GM23338 (cell line): ENCODE results near the gene ACSBG1. TPM values are rescaled to one million over a fixed set of nuclear protein-coding genes. Genes with fewer than 3 reads are reported as not detected.
A peak's percentile ranks its signal among the peaks of the same experiment; 100 is the strongest.

Source experiments
- ATAC-seq: fragments of 200-7000 bp; cut with Tn5 transposase; 3 replicates; pipeline ENCODE4 v1.9.1; 2020
- DNase-seq: peaks from one replicate; pipeline ENCODE4 v3.0.0-alpha.2; 2015; ENCODE audit warnings: low spot score
- H2AFZ ChIP-seq: fragments of 200-600 bp; sonication (generic); 2 replicates; pipeline ENCODE4 v1.8.0; 2016; ENCODE audit warnings: antibody characterized with exemption, mild to moderate bottlenecking, moderate library complexity
- H3F3A ChIP-seq: fragments of 200-600 bp; sonication (generic); replicated peaks from 2 replicates; pipeline ENCODE4 v1.8.0; 2017; ENCODE audit warnings: antibody characterized with exemption, mixed run types, low read depth
- H3K27ac ChIP-seq: fragments of 200-600 bp; sonication (generic); 2 replicates; pipeline ENCODE4 v1.6.1; 2016; ENCODE audit warnings: low read depth
- H3K27me3 ChIP-seq: fragments of 200-600 bp; sonication (generic); 2 replicates; pipeline ENCODE4 v1.8.0; 2016; ENCODE audit warnings: mild to moderate bottlenecking, mixed run types, moderate library complexity; ENCODE audit not compliant: insufficient read depth
- H3K36me3 ChIP-seq: fragments of 200-600 bp; sonication (generic); 2 replicates; pipeline ENCODE4 v1.8.0; 2016; ENCODE audit warnings: mild to moderate bottlenecking; ENCODE audit not compliant: insufficient read depth
- H3K4me1 ChIP-seq: fragments of 200-600 bp; sonication (generic); 2 replicates; pipeline ENCODE4 v1.8.0; 2016; ENCODE audit warnings: mild to moderate bottlenecking, moderate library complexity; ENCODE audit not compliant: insufficient read depth
- H3K4me2 ChIP-seq: fragments of 200-600 bp; sonication (generic); 2 replicates; pipeline ENCODE4 v1.7.1; 2017; ENCODE audit warnings: mixed run types
- H3K4me3 ChIP-seq: fragments of 200-600 bp; sonication (generic); 2 replicates; pipeline ENCODE4 v1.6.1; 2016; ENCODE audit warnings: mixed run types
- H3K79me2 ChIP-seq: fragments of 200-600 bp; sonication (generic); replicated peaks from 2 replicates; pipeline ENCODE4 v1.8.0; 2017; ENCODE audit warnings: mild to moderate bottlenecking; ENCODE audit not compliant: insufficient read depth
- H3K9me2 ChIP-seq: fragments of 200-600 bp; sonication (generic); 2 replicates; pipeline ENCODE4 v1.8.0; 2017; ENCODE audit not compliant: insufficient read depth
- H4K20me1 ChIP-seq: fragments of 200-600 bp; sonication (generic); replicated peaks from 2 replicates; pipeline ENCODE4 v1.8.0; 2017; ENCODE audit warnings: mild to moderate bottlenecking; ENCODE audit not compliant: insufficient read depth
- H3K27ac Mint-ChIP-seq: 2 replicates; pipeline ENCODE4 v1.8.0; 2020; ENCODE audit warnings: inconsistent platforms, mild to moderate bottlenecking, moderate library complexity, mixed read lengths
- H3K27me3 Mint-ChIP-seq: 3 replicates; pipeline ENCODE4 v1.8.0; 2022; ENCODE audit warnings: low read depth, mild to moderate bottlenecking, moderate library complexity, mixed read lengths, inconsistent platforms; ENCODE audit not compliant: insufficient read depth, poor library complexity
- H3K36me3 Mint-ChIP-seq: 3 replicates; pipeline ENCODE4 v1.8.0; 2021; ENCODE audit warnings: low read depth, mild to moderate bottlenecking, inconsistent platforms, moderate library complexity, mixed read lengths
- H3K4me1 Mint-ChIP-seq: 3 replicates; pipeline ENCODE4 v1.8.0; 2020; ENCODE audit warnings: mild to moderate bottlenecking, inconsistent platforms, mixed read lengths
- H3K4me3 Mint-ChIP-seq: 3 replicates; pipeline ENCODE4 v1.8.0; 2021; ENCODE audit warnings: moderate library complexity, mild to moderate bottlenecking, inconsistent platforms, mixed read lengths
- H3K9me3 Mint-ChIP-seq: 3 replicates; pipeline ENCODE4 v1.8.0; 2020; ENCODE audit warnings: moderate library complexity, mild to moderate bottlenecking, inconsistent platforms, mixed read lengths
- CREB1 ChIP-seq: fragments of 250-450 bp; sonication (Bioruptor Pico); IDR thresholded peaks from 2 replicates; pipeline ENCODE4 v1.5.0; 2020; ENCODE audit warnings: low read depth, mild to moderate bottlenecking, moderate library complexity
- ETS1 ChIP-seq: IDR thresholded peaks from 2 replicates; pipeline ENCODE4 v1.6.1; 2016; ENCODE audit warnings: antibody characterized with exemption
- EZH2 ChIP-seq: fragments of 200-600 bp; sonication (generic); IDR thresholded peaks from one replicate; pipeline ENCODE4 v1.8.0; 2017; ENCODE audit warnings: antibody characterized with exemption, mild to moderate bottlenecking, low read depth; ENCODE audit not compliant: unreplicated experiment
- EZH2phosphoT487 ChIP-seq: fragments of 200-600 bp; sonication (generic); IDR thresholded peaks from one replicate; pipeline ENCODE4 v1.8.1; 2018; ENCODE audit warnings: antibody characterized with exemption; ENCODE audit not compliant: unreplicated experiment
- JUNB ChIP-seq: IDR thresholded peaks from one replicate; pipeline ENCODE4 v1.6.1; 2016; ENCODE audit warnings: antibody characterized with exemption; ENCODE audit not compliant: unreplicated experiment
- NANOG ChIP-seq: IDR thresholded peaks from 2 replicates; pipeline ENCODE4 v1.6.1; 2016; ENCODE audit warnings: antibody characterized with exemption, borderline replicate concordance
- POLR2AphosphoS5 ChIP-seq: IDR thresholded peaks from 2 replicates; pipeline ENCODE4 v1.6.1; 2016; ENCODE audit warnings: antibody characterized with exemption, low read depth
- REST ChIP-seq: IDR thresholded peaks from one replicate; pipeline ENCODE4 v1.6.1; 2018; ENCODE audit warnings: antibody characterized with exemption; ENCODE audit not compliant: unreplicated experiment
- STAT1 ChIP-seq: IDR thresholded peaks from one replicate; pipeline ENCODE4 v1.6.1; 2016; ENCODE audit warnings: antibody characterized with exemption; ENCODE audit not compliant: unreplicated experiment
- ZNF114 ChIP-seq: fragments of 250-450 bp; sonication (Bioruptor Pico); IDR thresholded peaks from 2 replicates; pipeline ENCODE4 v1.5.0; 2020; ENCODE audit warnings: mild to moderate bottlenecking, moderate library complexity
- ZNF331 ChIP-seq: fragments of 250-450 bp; sonication (Bioruptor Pico); IDR thresholded peaks from 2 replicates; pipeline ENCODE4 v1.5.0; 2020; ENCODE audit warnings: low read depth, mild to moderate bottlenecking, moderate library complexity
- ZNF462 ChIP-seq: fragments of 250-450 bp; sonication (Bioruptor Pico); IDR thresholded peaks from 2 replicates; pipeline ENCODE4 v1.5.0; 2020; ENCODE audit warnings: mild to moderate bottlenecking, moderate library complexity
- polyA plus RNA-seq: library from polyadenylated mRNA; unstranded; fragments of >200 nt; fragmentation: Nextera tagmentation; extraction: Ambion mirVana; gene quantifications from 2 replicates; pipeline ENCODE4 v1.2.1, GENCODE V29; 2016
- total RNA-seq: library from RNA; depleted of rRNA; stranded (reverse); fragments of >200 nt; shearing (Covaris generic); gene quantifications from 2 replicates; pipeline ENCODE4 v1.2.3, GENCODE V29; 2014
- TF ChIP-seq, protein P1 (sequence below), 2 experiments: fragments of 200-600 bp in 1 of 2; sonication (generic) in 1 of 2; conservative IDR thresholded peaks; 2 replicates each; pipeline versions ENCODE4 v1.5.1 to v1.6.1; 2016 to 2017; ENCODE audit warnings: antibody characterized with exemption in 2 of 2, low read depth in 2 of 2, mild to moderate bottlenecking in 2 of 2, moderate library complexity in 1 of 2

The ACSBG1 gene
- total and polyA plus RNA-seq, 2 experiments from 2014 or later = 1.9 to 10.0 TPM

- Histone ChIP-seq H3K36me3 (peaks cover 8% of the 10 kb centered on the region; the same call in 1 of the 2 replicates), H3F3A (no peaks in the 10 kb centered on the region), H3K79me2 (peaks cover 21% of the 10 kb centered on the region), H3K4me1 (peaks cover 26% of the 10 kb centered on the region), H3K4me3 (peak overlapping the region; percentile 9; the same call in 1 of the 2 replicates), H4K20me1 (peaks cover 6% of the 10 kb centered on the region), H3K27me3 (no peaks in the 10 kb centered on the region), H3K9me2 (no peaks in the 10 kb centered on the region), H2AFZ (no peak overlapping the region), H3K27ac (peak overlapping the region; percentile 15; the same call in 1 of the 2 replicates), H3K4me2 (peak overlapping the region; percentile 59)
- Mint-ChIP-seq H3K9me3 (no peaks in the 10 kb centered on the region; the same call in 2 of the 3 replicates), H3K27ac (peak overlapping the region; percentile 39; the same call in 1 of the 2 replicates), H3K27me3 (peaks cover 3% of the 10 kb centered on the region), H3K36me3 (peaks cover 6% of the 10 kb centered on the region; the same call in 2 of the 3 replicates), H3K4me3 (0 out of 3 replicates have a peak overlapping the region, but pooled peaks have one; percentile 15), H3K4me1 (peaks cover 26% of the 10 kb centered on the region)
- ATAC-seq (no peak), DNase-seq (no peak)
- TF ChIP-seq POLR2AphosphoS5 (no peak), JUNB (no peak), ZNF114 (CRISPR knock-in tag) (no peak), EZH2phosphoT487 (no peak), ZNF331 (no peak), CREB1 (CRISPR knock-in tag) (no peak), ETS1 (no peak), NANOG (no peak), ZNF462 (CRISPR knock-in tag) (no peak), EZH2 (no peak), REST (no peak), STAT1 (no peak)
- TF ChIP-seq, protein P1, sequence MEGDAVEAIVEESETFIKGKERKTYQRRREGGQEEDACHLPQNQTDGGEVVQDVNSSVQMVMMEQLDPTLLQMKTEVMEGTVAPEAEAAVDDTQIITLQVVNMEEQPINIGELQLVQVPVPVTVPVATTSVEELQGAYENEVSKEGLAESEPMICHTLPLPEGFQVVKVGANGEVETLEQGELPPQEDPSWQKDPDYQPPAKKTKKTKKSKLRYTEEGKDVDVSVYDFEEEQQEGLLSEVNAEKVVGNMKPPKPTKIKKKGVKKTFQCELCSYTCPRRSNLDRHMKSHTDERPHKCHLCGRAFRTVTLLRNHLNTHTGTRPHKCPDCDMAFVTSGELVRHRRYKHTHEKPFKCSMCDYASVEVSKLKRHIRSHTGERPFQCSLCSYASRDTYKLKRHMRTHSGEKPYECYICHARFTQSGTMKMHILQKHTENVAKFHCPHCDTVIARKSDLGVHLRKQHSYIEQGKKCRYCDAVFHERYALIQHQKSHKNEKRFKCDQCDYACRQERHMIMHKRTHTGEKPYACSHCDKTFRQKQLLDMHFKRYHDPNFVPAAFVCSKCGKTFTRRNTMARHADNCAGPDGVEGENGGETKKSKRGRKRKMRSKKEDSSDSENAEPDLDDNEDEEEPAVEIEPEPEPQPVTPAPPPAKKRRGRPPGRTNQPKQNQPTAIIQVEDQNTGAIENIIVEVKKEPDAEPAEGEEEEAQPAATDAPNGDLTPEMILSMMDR (conservative IDR thresholded peaks at IDR 0.05; ENCODE audit: low read depth in 2 of 2) = no peak
Observed at GRCh38 chr15:78156653-78157052, 77.7 kb downstream of the ACSBG1 start.
